Endodermal cell (in vitro differentiated cells): Measurements from ENCODE around the gene TNFRSF8. TPM values are rescaled to one million over a fixed set of nuclear protein-coding genes. Genes with fewer than 3 reads are reported as not detected.
A peak's percentile ranks its signal among the peaks of the same experiment; 100 is the strongest.

ENCODE experiments used
- DNase-seq: peaks from one replicate; pipeline ENCODE4 v3.0.0-alpha.2; 2017
- H3K27ac ChIP-seq: 2 replicates; pipeline ENCODE4 v1.5.1; 2013; ENCODE audit warnings: mild to moderate bottlenecking, low read depth, low read length, moderate library complexity
- H3K27me3 ChIP-seq: 2 replicates; pipeline ENCODE4 v1.6.1; 2013; ENCODE audit warnings: mild to moderate bottlenecking, low read length, moderate library complexity; ENCODE audit not compliant: insufficient read depth, control insufficient read depth, poor library complexity, severe bottlenecking
- H3K36me3 ChIP-seq: 2 replicates; pipeline ENCODE4 v1.7.0; 2013; ENCODE audit warnings: mild to moderate bottlenecking, low read length, moderate library complexity; ENCODE audit not compliant: control insufficient read depth, insufficient read depth
- H3K4me1 ChIP-seq: one replicate; pipeline ENCODE4 v1.7.0; 2013; ENCODE audit warnings: low read length; ENCODE audit not compliant: control insufficient read depth, insufficient read depth
- H3K4me3 ChIP-seq: 2 replicates; pipeline ENCODE4 v1.5.1; 2013; ENCODE audit warnings: mild to moderate bottlenecking, low read length, moderate library complexity
- H3K9ac ChIP-seq: 2 replicates; pipeline ENCODE4 v1.6.1; 2013; ENCODE audit warnings: mild to moderate bottlenecking, low read length, moderate library complexity; ENCODE audit not compliant: poor library complexity, severe bottlenecking; ENCODE audit errors: extremely low read depth
- H3K9me3 ChIP-seq: 2 replicates; pipeline ENCODE4 v1.6.1; 2013; ENCODE audit warnings: mild to moderate bottlenecking, low read length, moderate library complexity; ENCODE audit not compliant: control insufficient read depth
- H3K27ac Mint-ChIP-seq: 2 replicates; pipeline ENCODE4 v1.8.0; 2020; ENCODE audit warnings: mixed read lengths
- H3K27me3 Mint-ChIP-seq: 2 replicates; pipeline ENCODE4 v1.8.0; 2021; ENCODE audit warnings: mild to moderate bottlenecking, mixed read lengths; ENCODE audit not compliant: insufficient read depth
- H3K36me3 Mint-ChIP-seq: 2 replicates; pipeline ENCODE4 v1.8.0; 2020; ENCODE audit warnings: low read depth, mixed read lengths
- H3K4me1 Mint-ChIP-seq: 2 replicates; pipeline ENCODE4 v1.8.0; 2020; ENCODE audit warnings: mixed read lengths
- H3K4me3 Mint-ChIP-seq: 2 replicates; pipeline ENCODE4 v1.8.0; 2020; ENCODE audit warnings: mild to moderate bottlenecking, moderate library complexity, mixed read lengths
- H3K9me3 Mint-ChIP-seq: 2 replicates; pipeline ENCODE4 v1.8.0; 2020; ENCODE audit warnings: mild to moderate bottlenecking, mixed read lengths
- CTCF ChIP-seq: fragments of 200-600 bp; sonication (generic); conservative IDR thresholded peaks from 2 replicates; pipeline ENCODE4 v1.5.0; 2021; ENCODE audit warnings: antibody characterized with exemption, mild to moderate bottlenecking
- WGBS, 2 experiments: methylation state at CpG; one replicate each; pipeline versions ENCODE4 v1.1.5 to v1.1.7; 2013; ENCODE audit warnings: missing lambda C conversion rate in 2 of 2, mixed read lengths in 1 of 2; ENCODE audit not compliant: insufficient coverage in 1 of 2, insufficient read length in 1 of 2; 5-methylcytosine and 5-hydroxymethylcytosine counted together
- total RNA-seq, 2 donors: library from RNA; stranded (reverse); fragmentation: NEBNext Ultra II Directional in 1 of 2; extraction: Animal tissue kit (Norgen Biotek cat#: 25700) in 1 of 2; gene quantifications; 2 replicates in 1 of 2; 3 replicates in 1 of 2; pipeline ENCODE4 v1.2.1, GENCODE V29; 2021

TNFRSF8 gene
- total RNA-seq, 2 donors from 2014 or later: 0.69 to 2.3 TPM

DNA sequence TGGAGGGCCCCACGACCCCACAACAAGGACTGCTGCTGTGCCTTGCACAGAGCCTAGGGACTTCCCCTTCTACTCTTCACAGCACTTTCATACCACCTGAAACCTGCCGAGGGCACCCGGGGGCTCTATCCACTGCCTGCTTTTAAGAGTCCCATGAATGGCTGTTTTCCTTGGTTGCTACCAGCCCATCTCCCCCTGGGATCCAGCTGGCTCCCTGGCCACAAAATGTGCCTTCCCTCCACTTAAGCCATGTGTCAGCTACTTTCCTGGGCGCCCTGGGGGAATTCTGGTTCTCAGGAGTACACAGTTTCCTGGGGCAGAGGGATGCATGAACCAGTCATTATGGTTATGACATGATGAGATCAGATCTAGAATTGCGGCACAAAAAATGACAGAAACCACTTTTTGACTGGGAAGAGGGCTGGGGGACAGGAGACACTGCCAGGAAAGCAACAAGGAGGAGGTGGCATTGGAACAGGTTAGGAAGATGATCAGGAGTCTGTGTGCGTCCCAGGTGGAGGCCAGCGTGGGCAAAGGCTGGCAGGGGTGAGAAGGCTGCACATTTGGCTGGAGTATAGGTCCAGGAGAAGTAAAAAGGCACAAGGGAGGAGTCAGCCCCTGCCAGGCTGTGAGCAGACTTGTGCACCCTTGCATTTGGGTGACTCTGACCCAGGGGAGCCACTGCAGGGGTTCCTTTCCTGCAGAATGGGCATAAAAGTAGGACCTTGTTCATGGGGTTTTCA lies 3.2 kb upstream of the TNFRSF8 start:
- Mint-ChIP-seq H3K27me3 (peaks cover 48% of the 10 kb centered on the region), H3K36me3 (no peaks in the 10 kb centered on the region), H3K4me1 (peaks cover 22% of the 10 kb centered on the region), H3K4me3 (no peak overlapping the region), H3K27ac (no peak overlapping the region), H3K9me3 (peaks cover 3% of the 10 kb centered on the region)
- DNase-seq: no peak
- H3K9me3 ChIP-seq: no peaks in the 10 kb centered on the region
- H3K27ac ChIP-seq: no peak overlapping the region
- H3K27me3 ChIP-seq: peaks cover 41% of the 10 kb centered on the region
- H3K4me1 ChIP-seq: no peaks in the 10 kb centered on the region
- no peak overlapping the region for H3K4me3 ChIP-seq
- H3K9ac ChIP-seq: no peak overlapping the region
- TF ChIP-seq CTCF: no peak
- H3K36me3 ChIP-seq: no peaks in the 10 kb centered on the region
- 67 to 70% methylated on average over 7 of the region's 7 CpGs for WGBS, 2 experiments

GRCh38 chr1:12060500-12060899 lies 2.6 kb upstream of the TNFRSF8 start:
- TF ChIP-seq CTCF: no peak
- Histone ChIP-seq H3K27ac (no peak overlapping the region), H3K4me1 (no peaks in the 10 kb centered on the region), H3K36me3 (no peaks in the 10 kb centered on the region), H3K9ac (no peak overlapping the region), H3K4me3 (no peak overlapping the region), H3K9me3 (no peaks in the 10 kb centered on the region), H3K27me3 (peaks cover 42% of the 10 kb centered on the region)
- DNase-seq: no peak
- no peaks in the 10 kb centered on the region for H3K36me3 Mint-ChIP-seq
- peaks cover 3% of the 10 kb centered on the region for H3K9me3 Mint-ChIP-seq
- peaks cover 49% of the 10 kb centered on the region for H3K27me3 Mint-ChIP-seq
- peaks cover 22% of the 10 kb centered on the region for H3K4me1 Mint-ChIP-seq
- no peak overlapping the region for H3K27ac Mint-ChIP-seq
- WGBS, 2 experiments: 100% methylated on average over 1 of the region's 3 CpGs; no CpG with 5 or more reads in 1 of the 2 experiments
- H3K4me3 Mint-ChIP-seq: no peak overlapping the region

DNA sequence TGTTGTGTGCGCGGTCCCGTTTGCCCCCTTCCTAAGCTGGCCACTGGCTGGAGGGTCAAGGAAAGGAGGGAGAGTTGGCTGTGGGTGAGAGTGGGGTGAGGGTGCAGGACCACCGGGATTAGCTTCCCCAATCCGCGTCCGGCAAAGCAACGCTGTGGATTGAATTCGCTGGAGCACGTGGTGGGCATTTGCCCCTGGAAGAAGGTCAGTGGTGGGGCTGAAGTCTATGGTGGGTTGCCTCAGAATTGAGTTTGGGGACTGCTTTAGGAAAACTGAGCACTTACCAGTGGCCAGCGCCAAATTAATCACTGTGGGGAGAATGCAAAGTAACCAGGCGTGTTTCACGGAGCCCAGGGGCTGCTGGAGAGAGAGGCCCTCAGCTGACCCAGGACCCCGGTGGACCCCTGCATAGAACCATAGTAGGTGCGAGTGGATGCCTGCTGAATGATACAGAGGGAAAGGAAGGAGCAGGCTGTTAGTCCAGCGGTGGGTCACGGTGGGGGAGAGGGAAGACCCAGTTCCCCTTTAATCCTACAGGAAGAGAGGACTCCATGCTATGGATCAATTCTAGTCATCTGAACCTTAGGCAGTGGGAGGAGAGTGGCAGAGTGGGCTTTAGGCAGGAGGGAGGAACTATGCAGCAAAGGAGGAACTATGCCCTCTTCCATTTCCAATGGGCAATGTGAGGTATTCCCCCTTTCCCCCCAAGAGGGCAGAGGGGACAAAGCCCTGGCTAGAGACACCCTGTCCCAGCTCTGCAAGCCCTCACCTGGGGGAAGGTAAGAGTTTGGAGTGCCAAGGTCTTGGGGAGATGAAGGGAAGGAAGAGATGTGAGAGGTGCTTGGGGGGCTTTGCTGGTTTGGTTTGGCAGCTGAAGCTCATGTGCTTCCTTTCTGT lies 1.2 kb downstream of the TNFRSF8 start:
- TF ChIP-seq CTCF: no peak
- peak overlapping the region; percentile 25 for H3K4me3 ChIP-seq
- H3K27me3 Mint-ChIP-seq: peaks cover 44% of the 10 kb centered on the region
- no peaks in the 10 kb centered on the region for H3K36me3 ChIP-seq
- no peaks in the 10 kb centered on the region for H3K9me3 ChIP-seq
- no peak overlapping the region for H3K27ac Mint-ChIP-seq
- DNase-seq: peak; percentile 59
- H3K36me3 Mint-ChIP-seq: no peaks in the 10 kb centered on the region
- H3K4me1 Mint-ChIP-seq: peaks cover 23% of the 10 kb centered on the region
- peak overlapping the region; percentile 55 for H3K4me3 Mint-ChIP-seq
- H3K27ac ChIP-seq: no peak overlapping the region
- H3K27me3 ChIP-seq: peaks cover 42% of the 10 kb centered on the region
- H3K4me1 ChIP-seq: peaks cover 3% of the 10 kb centered on the region
- no peaks in the 10 kb centered on the region for H3K9me3 Mint-ChIP-seq
- H3K9ac ChIP-seq: no peak overlapping the region
- WGBS, 2 experiments: 28 to 40% methylated on average over 3 to 17 of the region's 17 CpGs
